ENCODE data around the gene TGM1.
"Not testable (repeated sequence)": the region's sequence is repeated elsewhere in the genome, so short reads cannot be mapped to it uniquely, and the experiment has no call there.

TGM1 gene

GRCh38 chr14:24234095-24235005 lies 28.6 kb downstream of the TGM1 start:
- no peak for DNase-seq (ENCODE audit: low read depth in 3 of 3)

GRCh38 chr14:24233538-24233866 lies 29.5 kb downstream of the TGM1 start:
- no peak for DNase-seq (ENCODE audit: low read depth in 3 of 3)

- DNase-seq (ENCODE audit: low read depth in 3 of 3): no peak
These were observed 30.1 kb downstream of the TGM1 start, which contains the start of gene GMPR2 for GRCh38 chr14:24232645-24233537. GMPR2 (plus strand) TSS chr14:24232929; CDS start chr14:24233254, 325 bp downstream.

- DNase-seq (ENCODE audit: low read depth in 3 of 3): peak; percentile 82 to 90 (median 88)
These were observed 30.8 kb downstream of the TGM1 start, which contains the start of gene NEDD8 for GRCh38 chr14:24232121-24232644. NEDD8 (minus strand) TSS chr14:24232367; CDS start chr14:24232267, 100 bp downstream.

- no peak for DNase-seq (ENCODE audit: low read depth in 3 of 3)
These were observed 31.5 kb downstream of the TGM1 start for GRCh38 chr14:24231263-24232120.

- no peak for DNase-seq (ENCODE audit: low read depth in 3 of 3)
These were observed 34.1 kb downstream of the TGM1 start for GRCh38 chr14:24228902-24229301.

- DNase-seq (ENCODE audit: low read depth in 3 of 3): no peak
These were observed 36.5 kb downstream of the TGM1 start for GRCh38 chr14:24226473-24226872.

- DNase-seq (ENCODE audit: low read depth in 3 of 3): no peak
These were observed 38.3 kb downstream of the TGM1 start for GRCh38 chr14:24224618-24225071.

GRCh38 chr14:24222987-24223386 lies 40.0 kb downstream of the TGM1 start:
- DNase-seq (ENCODE audit: low read depth in 3 of 3): not testable (repeated sequence)

- DNase-seq (ENCODE audit: low read depth in 3 of 3): no peak
These were observed 43.5 kb downstream of the TGM1 start for GRCh38 chr14:24219521-24219920.

GRCh38 chr14:24219080-24219479 lies 43.9 kb downstream of the TGM1 start:
- DNase-seq (ENCODE audit: low read depth in 3 of 3): no peak

- DNase-seq (ENCODE audit: low read depth in 3 of 3): not testable (repeated sequence)
These were observed 46.1 kb downstream of the TGM1 start for GRCh38 chr14:24216876-24217275.

GRCh38 chr14:24216345-24216699 lies 46.7 kb downstream of the TGM1 start:
- no peak for DNase-seq (ENCODE audit: low read depth in 3 of 3)

- peak; percentile 67 to 81 (median 68) for DNase-seq (ENCODE audit: low read depth in 3 of 3)
These were observed 47.3 kb downstream of the TGM1 start, which contains the start of gene MDP1 for GRCh38 chr14:24215495-24216344. MDP1 (minus strand) TSS chr14:24216066; CDS start chr14:24215955, 111 bp downstream.

- no peak for DNase-seq (ENCODE audit: low read depth in 3 of 3)
These were observed 48.9 kb downstream of the TGM1 start for GRCh38 chr14:24213866-24214662.

GRCh38 chr14:24212924-24213865 lies 49.8 kb downstream of the TGM1 start, which contains the start of gene CHMP4A:
CHMP4A (minus strand) TSS chr14:24213488; CDS start chr14:24213439, 49 bp downstream.
- DNase-seq (ENCODE audit: low read depth in 3 of 3): peak; percentile 90 to 97 (median 94)

- no peak for DNase-seq (ENCODE audit: low read depth in 3 of 3)
These were observed 51.7 kb downstream of the TGM1 start for GRCh38 chr14:24211311-24211710.

GRCh38 chr14:24207625-24208024 lies 55.4 kb downstream of the TGM1 start:
- no peak for DNase-seq (ENCODE audit: low read depth in 3 of 3)

Data from stimulated activated CD4-positive, alpha-beta T cell treated with anti-CD3 and anti-CD28 coated beads, TNF-alpha, amount 100 ng/mL, for 24 hours (primary cell).